Hair follicle dermal papilla cell (primary cell): ENCODE data around the gene CTNNA1. TPM values are rescaled to one million over a fixed set of nuclear protein-coding genes. Genes with fewer than 3 reads are reported as not detected.

Experiments used
- total RNA-seq: library from RNA; depleted of rRNA; stranded (reverse); fragments of >200 nt; gene quantifications from 2 replicates; pipeline ENCODE4 v1.2.3, GENCODE V29; 2012

Gene CTNNA1, protein sequence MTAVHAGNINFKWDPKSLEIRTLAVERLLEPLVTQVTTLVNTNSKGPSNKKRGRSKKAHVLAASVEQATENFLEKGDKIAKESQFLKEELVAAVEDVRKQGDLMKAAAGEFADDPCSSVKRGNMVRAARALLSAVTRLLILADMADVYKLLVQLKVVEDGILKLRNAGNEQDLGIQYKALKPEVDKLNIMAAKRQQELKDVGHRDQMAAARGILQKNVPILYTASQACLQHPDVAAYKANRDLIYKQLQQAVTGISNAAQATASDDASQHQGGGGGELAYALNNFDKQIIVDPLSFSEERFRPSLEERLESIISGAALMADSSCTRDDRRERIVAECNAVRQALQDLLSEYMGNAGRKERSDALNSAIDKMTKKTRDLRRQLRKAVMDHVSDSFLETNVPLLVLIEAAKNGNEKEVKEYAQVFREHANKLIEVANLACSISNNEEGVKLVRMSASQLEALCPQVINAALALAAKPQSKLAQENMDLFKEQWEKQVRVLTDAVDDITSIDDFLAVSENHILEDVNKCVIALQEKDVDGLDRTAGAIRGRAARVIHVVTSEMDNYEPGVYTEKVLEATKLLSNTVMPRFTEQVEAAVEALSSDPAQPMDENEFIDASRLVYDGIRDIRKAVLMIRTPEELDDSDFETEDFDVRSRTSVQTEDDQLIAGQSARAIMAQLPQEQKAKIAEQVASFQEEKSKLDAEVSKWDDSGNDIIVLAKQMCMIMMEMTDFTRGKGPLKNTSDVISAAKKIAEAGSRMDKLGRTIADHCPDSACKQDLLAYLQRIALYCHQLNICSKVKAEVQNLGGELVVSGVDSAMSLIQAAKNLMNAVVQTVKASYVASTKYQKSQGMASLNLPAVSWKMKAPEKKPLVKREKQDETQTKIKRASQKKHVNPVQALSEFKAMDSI
- 319 and 372 TPM in 2 replicates for total RNA-seq

DNA sequence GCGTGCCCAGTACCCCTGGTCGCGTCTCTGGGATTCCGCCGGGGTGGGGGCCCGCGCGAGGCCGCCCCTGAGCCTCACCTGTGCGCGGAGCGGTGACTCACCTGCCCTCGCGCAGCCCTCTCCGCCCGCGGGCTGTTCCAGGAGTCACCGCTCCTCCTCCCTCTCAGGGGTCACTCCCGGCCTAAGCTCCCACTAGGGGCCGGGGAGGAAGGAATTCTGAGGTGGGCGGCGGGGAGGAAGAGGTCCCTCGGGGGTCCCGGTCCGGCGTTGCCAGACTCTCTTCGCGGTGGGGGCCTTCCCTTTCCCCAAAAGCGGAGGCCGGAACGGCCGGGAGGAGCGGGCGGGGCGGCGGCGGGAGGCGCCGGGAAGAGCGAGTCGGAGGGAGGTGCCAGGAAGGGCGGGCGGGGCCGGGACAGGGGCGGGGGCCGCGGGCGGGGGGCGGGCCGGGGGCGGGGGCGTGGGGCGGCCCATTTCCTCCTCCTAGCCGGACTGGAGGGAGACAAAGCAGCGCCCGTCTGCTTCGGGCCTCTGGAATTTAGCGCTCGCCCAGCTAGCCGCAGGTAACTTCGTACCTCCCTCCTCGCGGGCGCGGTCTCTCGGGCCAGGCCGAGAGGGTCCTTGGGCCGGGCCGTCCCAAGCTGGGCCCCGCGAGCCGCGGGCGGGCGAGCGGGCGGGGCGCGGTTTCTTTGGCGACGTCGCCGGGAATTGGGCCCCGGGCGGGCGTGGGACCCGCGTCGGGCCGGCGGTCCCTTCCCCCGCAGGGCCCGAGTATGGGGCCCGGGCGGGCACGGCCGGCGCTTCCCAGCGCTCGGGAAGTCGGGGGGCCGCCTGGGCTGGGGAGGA lies at the start of gene CTNNA1:
Gene CTNNA1 (plus strand): TSS at position 475 of the 843 bp plus-strand sequence. CDS start 28,500 bp downstream, outside the sequence.

DNA sequence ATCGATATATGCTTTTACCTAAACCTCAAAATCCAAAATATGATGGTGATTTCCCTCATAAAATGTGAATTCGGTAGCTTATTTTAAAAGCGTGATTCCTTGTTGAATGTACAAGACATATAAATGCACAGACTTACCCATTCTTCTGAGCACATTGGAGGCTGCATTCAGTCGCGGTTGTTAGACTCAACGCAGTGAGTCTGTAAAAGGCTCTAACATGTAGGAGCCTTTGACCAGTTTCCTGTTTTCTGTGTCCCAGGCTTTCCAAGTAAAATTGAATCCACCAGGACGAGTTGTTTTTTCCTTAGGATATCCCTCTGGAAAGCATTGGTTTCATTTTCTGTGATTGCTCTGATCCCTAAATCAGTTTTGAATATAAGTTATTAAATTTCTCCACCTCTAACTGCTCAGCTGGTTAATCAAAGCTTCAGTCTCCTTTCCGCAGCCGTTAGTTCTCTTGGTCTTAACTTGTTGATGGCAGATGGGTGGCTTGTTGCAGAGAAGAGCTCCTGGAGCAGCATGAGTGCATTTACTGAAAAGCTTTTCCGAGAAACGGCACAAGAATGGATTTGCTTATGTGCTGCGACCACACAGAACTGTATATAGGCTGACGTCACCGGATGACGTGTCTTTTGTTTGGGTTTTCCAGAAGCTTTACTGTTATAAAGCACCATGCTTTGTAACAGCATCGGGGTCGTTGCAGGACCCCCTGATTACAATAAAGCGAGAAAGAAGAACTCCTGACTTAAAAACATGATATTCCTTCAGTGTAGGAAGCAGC lies 121.7 kb downstream of the CTNNA1 start, which contains the start of gene LRRTM2:
Gene LRRTM2 (minus strand): TSS at position 565 of the 781 bp plus-strand sequence. CDS start 424 bp downstream, at position 141.

Other genes with a start within 250 kb of the CTNNA1 start
- 110 and 128 TPM in 2 replicates for gene ETF1, start 210.2 kb upstream of the CTNNA1 start, total RNA-seq
- 342 and 357 TPM in 2 replicates for gene HSPA9, start 178.0 kb upstream of the CTNNA1 start, total RNA-seq
- 0.16 and 0.24 TPM in 2 replicates for gene LRRTM2, start 121.9 kb downstream of the CTNNA1 start, total RNA-seq